AG09319 (cell line): Measurements from ENCODE around the gene DCP2.

Experiments
- DNase-seq: peaks from one replicate; pipeline ENCODE4 v3.0.0-alpha.2; 2010; ENCODE audit warnings: low read depth; ENCODE audit errors: extremely low read depth
- CTCF ChIP-seq: IDR thresholded peaks from 2 replicates; pipeline ENCODE4 v1.5.1; 2011; ENCODE audit warnings: low read depth, mild to moderate bottlenecking, inconsistent platforms, low read length, moderate library complexity

Gene DCP2

DNA sequence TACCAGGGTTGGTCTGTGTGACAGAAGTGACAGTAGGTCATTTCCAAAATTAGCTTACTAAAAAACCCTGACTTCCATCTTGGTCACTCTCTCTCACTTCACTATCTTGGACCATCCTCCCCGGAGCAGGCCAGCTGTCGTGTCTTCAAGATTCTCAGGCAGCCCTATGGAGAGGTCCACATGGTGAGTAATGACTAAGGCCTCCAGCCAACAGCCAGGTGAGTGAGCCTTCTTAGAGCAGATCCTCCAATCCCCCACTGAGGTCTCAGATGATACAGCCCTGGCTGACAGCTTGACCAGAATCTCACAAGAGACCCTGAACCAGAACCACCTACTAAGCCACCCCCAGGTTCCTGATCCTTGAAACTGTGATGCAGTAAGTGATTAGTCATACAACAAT is 92.0 kb downstream of the DCP2 start:
- TF ChIP-seq CTCF = no peak
- DNase-seq = no peak
